GM18511 (cell line): ENCODE results near the gene CERT1.

ENCODE experiments used
- ATAC-seq: cut with Tn5 transposase; IDR thresholded peaks from one replicate; pipeline ENCODE4 v1.9.1; 2021; ENCODE audit warnings: mild to moderate bottlenecking, moderate library complexity; ENCODE audit not compliant: unreplicated experiment

CERT1 gene

GRCh38 chr5:75412111-75412990 lies 99.1 kb downstream of the CERT1 start:
- no peak for ATAC-seq

GRCh38 chr5:75405296-75405695 lies 106.1 kb downstream of the CERT1 start:
- no peak for ATAC-seq

GRCh38 chr5:75395277-75395676 lies 116.2 kb downstream of the CERT1 start:
- ATAC-seq = no peak

- peak; percentile 52 for ATAC-seq
Observed at GRCh38 chr5:75389430-75389829, 122.0 kb downstream of the CERT1 start.

GRCh38 chr5:75387806-75388205 lies 123.6 kb downstream of the CERT1 start:
- no peak for ATAC-seq

- no peak for ATAC-seq
Observed at GRCh38 chr5:75384218-75384617, 127.2 kb downstream of the CERT1 start.

GRCh38 chr5:75381456-75381855 lies 130.0 kb downstream of the CERT1 start:
- no peak for ATAC-seq

GRCh38 chr5:75380099-75380498 lies 131.3 kb downstream of the CERT1 start:
- no peak for ATAC-seq

- no peak for ATAC-seq
Observed at GRCh38 chr5:75375414-75375813, 136.0 kb downstream of the CERT1 start.

- no peak for ATAC-seq
Observed at GRCh38 chr5:75374394-75374814, 137.0 kb downstream of the CERT1 start.

- ATAC-seq = no peak
Observed at GRCh38 chr5:75373862-75374261, 137.6 kb downstream of the CERT1 start.

- no peak for ATAC-seq
Observed at GRCh38 chr5:75368391-75368790, 143.0 kb downstream of the CERT1 start.

- peak; percentile 10 for ATAC-seq
Observed at GRCh38 chr5:75367401-75367800, 144.0 kb downstream of the CERT1 start.

GRCh38 chr5:75366787-75367186 lies 144.6 kb downstream of the CERT1 start:
- ATAC-seq = peak; percentile 81

GRCh38 chr5:75365740-75366139 lies 145.7 kb downstream of the CERT1 start:
- no peak for ATAC-seq

GRCh38 chr5:75364571-75365280 lies 146.7 kb downstream of the CERT1 start:
- ATAC-seq = no peak

- no peak for ATAC-seq
Observed at GRCh38 chr5:75363726-75364495, 147.5 kb downstream of the CERT1 start.

- no peak for ATAC-seq
Observed at GRCh38 chr5:75363111-75363510, 148.3 kb downstream of the CERT1 start.

- no peak for ATAC-seq
Observed at GRCh38 chr5:75362474-75362975, 148.9 kb downstream of the CERT1 start.

GRCh38 chr5:75361310-75361709 lies 150.1 kb downstream of the CERT1 start:
- no peak for ATAC-seq

- ATAC-seq = no peak
Observed at GRCh38 chr5:75358117-75358516, 153.3 kb downstream of the CERT1 start.
